ENCODE results near the gene TGFBRAP1.
"Not testable (repeated sequence)": the region's sequence is repeated elsewhere in the genome, so short reads cannot be mapped to it uniquely, and the experiment has no call there.

The TGFBRAP1 gene

GRCh38 chr2:105344704-105345345 lies 15.3 kb upstream of the TGFBRAP1 start:
- DNase-seq, result peak; percentile 32

- no peak for DNase-seq
Measured at GRCh38 chr2:105339414-105339813, 9.9 kb upstream of the TGFBRAP1 start.

GRCh38 chr2:105338020-105338385 lies 8.5 kb upstream of the TGFBRAP1 start:
- no peak for DNase-seq

- peak; percentile 98 for DNase-seq
Measured at GRCh38 chr2:105337122-105338019, 7.8 kb upstream of the TGFBRAP1 start, which contains the start of gene C2orf49. Gene C2orf49 (plus strand): TSS chr2:105337540. CDS start chr2:105337588, 48 bp downstream.

GRCh38 chr2:105336786-105337121 lies 7.2 kb upstream of the TGFBRAP1 start:
- DNase-seq, result no peak

GRCh38 chr2:105335469-105335868 lies 5.9 kb upstream of the TGFBRAP1 start:
- DNase-seq, result no peak

GRCh38 chr2:105334211-105334610 lies 4.7 kb upstream of the TGFBRAP1 start:
- DNase-seq, result no peak

- DNase-seq, result peak; percentile 22
Measured at GRCh38 chr2:105330681-105331375, 1.3 kb upstream of the TGFBRAP1 start.

GRCh38 chr2:105329197-105329554 lies 359 bp downstream of the TGFBRAP1 start:
- no peak for DNase-seq

- no peak for DNase-seq
Measured at GRCh38 chr2:105328281-105329196, 996 bp downstream of the TGFBRAP1 start.

- DNase-seq, result no peak
Measured at GRCh38 chr2:105327690-105328089, 1.8 kb downstream of the TGFBRAP1 start.

GRCh38 chr2:105327271-105327670 lies 2.3 kb downstream of the TGFBRAP1 start:
- not testable (repeated sequence) for DNase-seq

- DNase-seq, result peak; percentile 33
Measured at GRCh38 chr2:105325389-105325963, 4.1 kb downstream of the TGFBRAP1 start.

- DNase-seq, result no peak
Measured at GRCh38 chr2:105324732-105325131, 4.8 kb downstream of the TGFBRAP1 start.

GRCh38 chr2:105324101-105324500 lies 5.4 kb downstream of the TGFBRAP1 start:
- no peak for DNase-seq

GRCh38 chr2:105323111-105323510 lies 6.4 kb downstream of the TGFBRAP1 start:
- no peak for DNase-seq

- DNase-seq, result no peak
Measured at GRCh38 chr2:105321875-105322646, 7.5 kb downstream of the TGFBRAP1 start.

- no peak for DNase-seq
Measured at GRCh38 chr2:105320651-105321215, 8.8 kb downstream of the TGFBRAP1 start.

- DNase-seq, result no peak
Measured at GRCh38 chr2:105317937-105318336, 11.6 kb downstream of the TGFBRAP1 start.

GRCh38 chr2:105315314-105315713 lies 14.2 kb downstream of the TGFBRAP1 start:
- no peak for DNase-seq

- DNase-seq, result no peak
Measured at GRCh38 chr2:105313877-105314276, 15.7 kb downstream of the TGFBRAP1 start.

Measured in KG1 (cell line).